Stimulated activated CD4-positive, alpha-beta T cell treated with anti-CD3 and anti-CD28 coated beads, Interleukin-1b, Interleukin-23, amount 100 ng/mL, for 48 hours (primary cell): ENCODE data around the gene LTBP1.
"Not testable (repeated sequence)": the region's sequence is repeated elsewhere in the genome, so short reads cannot be mapped to it uniquely, and the experiment has no call there.

Source experiments
- DNase-seq: peaks from one replicate; pipeline ENCODE4 v3.0.0-alpha.2; 2020

LTBP1 gene

GRCh38 chr2:33160191-33160590 lies 213.4 kb downstream of the LTBP1 start:
- no peak for DNase-seq

- DNase-seq = no peak
These were observed 219.6 kb downstream of the LTBP1 start for GRCh38 chr2:33166287-33166881.

GRCh38 chr2:33167622-33168245 lies 221.0 kb downstream of the LTBP1 start:
- no peak for DNase-seq

- no peak for DNase-seq
These were observed 221.7 kb downstream of the LTBP1 start for GRCh38 chr2:33168425-33168824.

- DNase-seq = no peak
These were observed 222.2 kb downstream of the LTBP1 start for GRCh38 chr2:33168922-33169321.

GRCh38 chr2:33170251-33170650 lies 223.5 kb downstream of the LTBP1 start:
- DNase-seq = not testable (repeated sequence)

- DNase-seq = no peak
These were observed 230.9 kb downstream of the LTBP1 start for GRCh38 chr2:33177627-33178026.

- no peak for DNase-seq
These were observed 231.5 kb downstream of the LTBP1 start for GRCh38 chr2:33178209-33178608.

- DNase-seq = no peak
These were observed 234.2 kb downstream of the LTBP1 start for GRCh38 chr2:33180915-33181314.

GRCh38 chr2:33181466-33181865 lies 234.7 kb downstream of the LTBP1 start:
- DNase-seq = no peak

GRCh38 chr2:33184041-33184440 lies 237.3 kb downstream of the LTBP1 start:
- DNase-seq = no peak

GRCh38 chr2:33186937-33187336 lies 240.2 kb downstream of the LTBP1 start:
- no peak for DNase-seq

- no peak for DNase-seq
These were observed 242.0 kb downstream of the LTBP1 start for GRCh38 chr2:33188799-33189198.

- no peak for DNase-seq
These were observed 243.7 kb downstream of the LTBP1 start for GRCh38 chr2:33190393-33190937.

- no peak for DNase-seq
These were observed 249.1 kb downstream of the LTBP1 start for GRCh38 chr2:33195891-33196290.

- no peak for DNase-seq
These were observed 249.9 kb downstream of the LTBP1 start for GRCh38 chr2:33196700-33197099.

GRCh38 chr2:33197198-33197938 lies 250.6 kb downstream of the LTBP1 start:
- DNase-seq = no peak

- DNase-seq = no peak
These were observed 256.1 kb downstream of the LTBP1 start for GRCh38 chr2:33202641-33203522.

GRCh38 chr2:33204945-33205344 lies 258.2 kb downstream of the LTBP1 start:
- no peak for DNase-seq

GRCh38 chr2:33205693-33206434 lies 259.1 kb downstream of the LTBP1 start:
- DNase-seq = no peak

- DNase-seq = no peak
These were observed 260.5 kb downstream of the LTBP1 start for GRCh38 chr2:33207151-33207740.

GRCh38 chr2:33208400-33208799 lies 261.6 kb downstream of the LTBP1 start:
- no peak for DNase-seq
